ENCODE measurements around the gene IGF2BP2.

- TF ChIP-seq, protein P1, sequence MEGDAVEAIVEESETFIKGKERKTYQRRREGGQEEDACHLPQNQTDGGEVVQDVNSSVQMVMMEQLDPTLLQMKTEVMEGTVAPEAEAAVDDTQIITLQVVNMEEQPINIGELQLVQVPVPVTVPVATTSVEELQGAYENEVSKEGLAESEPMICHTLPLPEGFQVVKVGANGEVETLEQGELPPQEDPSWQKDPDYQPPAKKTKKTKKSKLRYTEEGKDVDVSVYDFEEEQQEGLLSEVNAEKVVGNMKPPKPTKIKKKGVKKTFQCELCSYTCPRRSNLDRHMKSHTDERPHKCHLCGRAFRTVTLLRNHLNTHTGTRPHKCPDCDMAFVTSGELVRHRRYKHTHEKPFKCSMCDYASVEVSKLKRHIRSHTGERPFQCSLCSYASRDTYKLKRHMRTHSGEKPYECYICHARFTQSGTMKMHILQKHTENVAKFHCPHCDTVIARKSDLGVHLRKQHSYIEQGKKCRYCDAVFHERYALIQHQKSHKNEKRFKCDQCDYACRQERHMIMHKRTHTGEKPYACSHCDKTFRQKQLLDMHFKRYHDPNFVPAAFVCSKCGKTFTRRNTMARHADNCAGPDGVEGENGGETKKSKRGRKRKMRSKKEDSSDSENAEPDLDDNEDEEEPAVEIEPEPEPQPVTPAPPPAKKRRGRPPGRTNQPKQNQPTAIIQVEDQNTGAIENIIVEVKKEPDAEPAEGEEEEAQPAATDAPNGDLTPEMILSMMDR (IDR thresholded peaks at IDR 0.05): no peak
- TF ChIP-seq EZH2 (IDR thresholded peaks at IDR 0.05; ENCODE audit: borderline replicate concordance, insufficient read depth, low read depth, low read length, poor library complexity, severe bottlenecking): no peak
Observed at GRCh38 chr3:185851959-185852358, 27.1 kb upstream of the IGF2BP2 start.
